HG03097 (cell line): ENCODE measurements around the gene DDX39A.
"Not testable (repeated sequence)": the region's sequence is repeated elsewhere in the genome, so short reads cannot be mapped to it uniquely, and the experiment has no call there.

Experiments
- ATAC-seq: cut with Tn5 transposase; IDR thresholded peaks from one replicate; pipeline ENCODE4 v1.9.1; 2021; ENCODE audit not compliant: unreplicated experiment, low FRiP score

The DDX39A gene

DNA sequence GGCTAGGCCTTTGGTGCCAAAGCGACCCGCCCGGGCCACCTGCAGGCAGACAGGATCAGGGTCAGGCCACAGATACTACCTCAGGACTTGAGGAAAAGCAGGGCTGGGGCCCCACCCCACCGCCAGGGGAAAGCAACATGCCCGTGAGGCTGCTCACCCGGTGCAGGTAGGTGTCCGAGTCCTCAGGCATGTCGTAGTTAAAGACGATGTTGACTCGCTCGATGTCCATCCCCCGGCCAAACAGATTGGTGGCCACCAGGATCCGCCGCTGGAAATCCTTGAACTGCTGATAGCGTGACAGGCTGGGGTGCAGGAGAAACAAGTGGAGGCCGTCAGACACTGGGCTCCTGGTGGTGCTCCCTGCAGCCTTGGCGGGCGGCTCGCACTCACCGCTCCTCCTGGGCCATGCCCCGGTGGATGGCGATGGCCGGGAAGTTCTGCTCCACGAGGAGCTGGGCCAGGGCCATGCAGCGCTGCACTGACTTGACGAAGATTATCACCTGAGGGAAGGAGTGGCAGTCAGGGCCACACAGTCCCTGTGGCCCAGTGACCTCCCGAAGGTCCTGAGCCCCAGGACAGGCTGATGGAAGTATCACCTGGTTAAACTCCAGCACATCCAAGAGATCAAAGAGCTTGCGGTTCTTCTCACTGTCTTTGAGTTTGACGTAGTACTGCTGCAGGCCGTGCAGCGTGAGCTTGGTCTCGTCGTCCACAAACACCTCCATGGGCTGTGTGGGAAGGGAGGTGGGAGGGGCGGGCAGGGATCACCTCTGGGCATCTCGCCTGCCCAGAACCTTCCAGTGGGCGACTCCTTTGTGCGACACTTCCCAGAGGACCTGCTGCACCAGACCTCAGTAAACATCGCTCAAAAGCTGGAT, 9.8 kb downstream of the DDX39A start:
- no peak for ATAC-seq

DNA sequence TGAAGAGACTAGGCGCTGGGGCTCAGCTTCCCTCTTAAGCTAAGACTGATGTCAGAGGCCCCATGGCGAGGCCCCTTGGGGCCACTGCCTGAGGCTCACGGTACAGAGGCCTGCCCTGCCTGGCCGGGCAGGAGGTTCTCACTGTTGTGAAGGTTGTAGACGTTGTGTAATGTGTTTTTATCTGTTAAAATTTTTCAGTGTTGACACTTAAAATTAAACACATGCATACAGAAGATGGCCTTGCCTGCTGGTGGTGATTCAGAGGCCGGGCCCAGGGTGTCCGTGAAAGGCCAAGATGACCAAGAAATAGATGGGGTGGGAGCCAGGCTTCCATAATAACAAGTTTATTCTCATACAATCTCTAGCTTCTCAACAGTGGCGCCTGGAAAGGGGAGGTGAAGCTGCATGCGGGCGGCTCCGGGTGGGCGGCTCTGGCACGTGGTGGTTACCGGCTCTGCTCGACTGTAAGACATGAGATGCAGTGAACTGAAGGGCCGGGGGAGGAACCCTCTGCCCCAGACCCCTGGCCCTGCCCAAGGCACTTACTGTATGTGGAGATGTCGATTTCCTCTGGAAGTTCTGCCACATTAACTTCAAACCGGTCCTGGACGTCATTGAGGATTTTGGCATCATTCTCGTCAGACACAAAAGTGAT, 10.5 kb downstream of the DDX39A start:
- ATAC-seq, result no peak

DNA sequence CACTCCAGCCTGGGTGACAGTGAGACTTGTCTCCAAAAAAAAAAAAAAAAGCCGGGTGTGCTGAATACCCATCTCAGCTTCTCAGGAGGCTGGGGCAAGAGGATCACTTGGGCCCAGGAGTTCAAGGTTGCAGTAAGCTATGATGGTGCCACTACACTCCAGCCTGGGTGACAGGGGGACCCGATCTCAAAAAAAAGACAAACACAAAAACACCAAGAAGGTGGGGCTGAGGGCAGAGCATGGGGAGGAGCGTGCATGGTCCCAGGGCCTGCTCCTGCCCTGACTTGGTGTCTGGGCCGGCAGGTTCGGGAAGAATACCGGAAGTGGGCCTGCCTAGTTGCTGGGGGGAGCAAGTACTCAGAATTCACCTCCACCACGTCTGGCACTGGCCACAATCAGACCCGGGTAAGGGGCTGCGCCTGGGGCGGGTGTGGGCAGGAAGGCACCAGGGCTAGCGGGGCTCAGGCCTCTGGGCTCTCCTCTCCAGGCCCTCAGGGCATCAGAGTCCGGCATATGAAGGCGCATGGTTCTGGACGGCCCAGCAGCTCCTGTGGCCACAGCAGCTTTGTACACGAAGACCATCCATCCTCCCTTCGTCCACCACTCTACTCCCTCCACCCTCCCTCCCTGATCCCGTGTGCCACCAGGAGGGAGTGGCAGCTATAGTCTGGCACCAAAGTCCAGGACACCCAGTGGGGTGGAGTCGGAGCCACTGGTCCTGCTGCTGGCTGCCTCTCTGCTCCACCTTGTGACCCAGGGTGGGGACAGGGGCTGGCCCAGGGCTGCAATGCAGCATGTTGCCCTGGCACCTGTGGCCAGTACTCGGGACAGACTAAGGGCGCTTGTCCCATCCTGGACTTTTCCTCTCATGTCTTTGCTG, 11.3 kb downstream of the DDX39A start:
- ATAC-seq, result no peak

GRCh38 chr19:14406645-14407401, 12.3 kb downstream of the DDX39A start:
- ATAC-seq, result no peak

DNA sequence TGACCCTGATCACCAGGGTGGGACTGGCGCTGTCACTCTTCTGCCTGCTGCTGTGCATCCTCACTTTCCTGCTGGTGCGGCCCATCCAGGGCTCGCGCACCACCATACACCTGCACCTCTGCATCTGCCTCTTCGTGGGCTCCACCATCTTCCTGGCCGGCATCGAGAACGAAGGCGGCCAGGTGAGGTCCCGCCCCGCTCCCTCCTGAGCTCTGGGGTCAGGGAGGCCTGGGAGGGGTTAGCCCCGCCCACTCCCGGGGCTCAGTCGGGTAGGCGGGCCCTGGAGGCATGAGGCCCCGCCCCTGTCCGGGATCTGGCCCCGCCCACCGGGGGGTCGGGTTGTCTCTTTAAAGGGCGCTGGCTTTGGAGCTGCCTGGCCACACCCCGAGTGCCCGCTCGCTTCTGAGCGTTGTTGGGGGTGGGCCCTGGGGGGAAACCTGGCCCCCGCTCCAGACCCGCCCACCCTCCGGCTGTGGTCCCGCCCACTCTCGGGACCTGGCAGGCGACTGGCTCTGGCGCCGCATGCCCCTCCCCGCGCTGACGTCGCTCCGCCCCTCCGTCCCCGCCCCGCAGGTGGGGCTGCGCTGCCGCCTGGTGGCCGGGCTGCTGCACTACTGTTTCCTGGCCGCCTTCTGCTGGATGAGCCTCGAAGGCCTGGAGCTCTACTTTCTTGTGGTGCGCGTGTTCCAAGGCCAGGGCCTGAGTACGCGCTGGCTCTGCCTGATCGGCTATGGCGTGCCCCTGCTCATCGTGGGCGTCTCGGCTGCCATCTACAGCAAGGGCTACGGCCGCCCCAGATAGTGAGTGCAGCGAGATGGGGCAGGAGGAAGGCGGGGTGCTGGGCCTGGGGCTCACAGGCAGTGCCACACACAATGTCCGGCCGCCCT, 13.1 kb downstream of the DDX39A start:
- peak; percentile 51 for ATAC-seq

- ATAC-seq, result no peak
Measured at GRCh38 chr19:14405380-14405757, 13.8 kb downstream of the DDX39A start.

DNA sequence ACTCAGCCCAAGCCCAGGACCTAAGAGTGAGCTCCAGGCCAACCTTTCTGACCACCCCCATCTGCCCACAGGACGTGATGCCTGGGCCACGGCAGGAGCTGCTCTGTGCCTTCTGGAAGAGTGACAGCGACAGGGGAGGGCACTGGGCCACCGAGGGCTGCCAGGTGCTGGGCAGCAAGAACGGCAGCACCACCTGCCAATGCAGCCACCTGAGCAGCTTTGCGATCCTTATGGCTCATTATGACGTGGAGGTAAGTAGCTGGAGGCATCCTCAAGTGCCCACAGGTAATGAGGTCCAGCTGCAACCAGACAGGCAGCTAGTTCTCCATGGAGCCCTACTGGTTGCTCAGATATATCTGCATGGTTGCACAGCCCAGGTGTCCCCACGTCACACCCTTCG, 14.8 kb downstream of the DDX39A start:
- no peak for ATAC-seq

DNA sequence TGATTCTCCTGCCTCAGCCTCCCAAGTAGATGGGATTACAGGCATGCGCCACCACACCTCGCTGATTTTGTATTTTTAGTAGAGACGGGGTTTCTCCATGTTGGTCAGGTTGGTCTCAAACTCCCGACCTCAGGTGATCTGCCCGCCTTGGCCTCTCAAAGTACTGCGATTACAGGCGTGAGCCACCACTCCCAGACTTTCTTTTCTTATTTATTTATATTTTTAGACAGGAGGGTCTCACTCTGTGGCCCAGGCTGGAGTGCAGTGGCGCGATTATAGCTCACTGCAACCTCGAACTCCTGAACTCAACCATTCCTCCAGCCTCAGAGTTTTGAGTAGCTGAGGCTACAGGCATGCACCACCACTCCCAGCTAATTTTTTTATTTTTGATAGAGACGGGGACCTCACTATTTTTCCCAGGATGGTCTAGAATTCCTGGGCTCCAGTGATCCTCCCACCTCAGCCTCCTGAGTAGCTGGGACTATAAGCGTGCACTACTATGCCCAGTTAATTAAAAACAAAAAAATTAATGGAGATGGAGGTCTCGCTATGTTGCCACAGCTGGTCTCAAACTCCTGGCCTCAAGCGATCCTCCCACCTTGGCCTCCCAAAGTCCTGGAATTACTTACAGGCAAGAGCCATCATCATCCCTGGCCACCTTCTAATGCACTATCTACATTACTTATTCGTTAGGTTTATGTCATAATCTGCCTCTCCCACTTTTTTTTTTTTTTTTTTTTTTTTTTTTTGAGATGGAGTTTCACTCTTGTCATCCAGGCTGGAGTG, 15.8 kb downstream of the DDX39A start:
- ATAC-seq, result not testable (repeated sequence)

DNA sequence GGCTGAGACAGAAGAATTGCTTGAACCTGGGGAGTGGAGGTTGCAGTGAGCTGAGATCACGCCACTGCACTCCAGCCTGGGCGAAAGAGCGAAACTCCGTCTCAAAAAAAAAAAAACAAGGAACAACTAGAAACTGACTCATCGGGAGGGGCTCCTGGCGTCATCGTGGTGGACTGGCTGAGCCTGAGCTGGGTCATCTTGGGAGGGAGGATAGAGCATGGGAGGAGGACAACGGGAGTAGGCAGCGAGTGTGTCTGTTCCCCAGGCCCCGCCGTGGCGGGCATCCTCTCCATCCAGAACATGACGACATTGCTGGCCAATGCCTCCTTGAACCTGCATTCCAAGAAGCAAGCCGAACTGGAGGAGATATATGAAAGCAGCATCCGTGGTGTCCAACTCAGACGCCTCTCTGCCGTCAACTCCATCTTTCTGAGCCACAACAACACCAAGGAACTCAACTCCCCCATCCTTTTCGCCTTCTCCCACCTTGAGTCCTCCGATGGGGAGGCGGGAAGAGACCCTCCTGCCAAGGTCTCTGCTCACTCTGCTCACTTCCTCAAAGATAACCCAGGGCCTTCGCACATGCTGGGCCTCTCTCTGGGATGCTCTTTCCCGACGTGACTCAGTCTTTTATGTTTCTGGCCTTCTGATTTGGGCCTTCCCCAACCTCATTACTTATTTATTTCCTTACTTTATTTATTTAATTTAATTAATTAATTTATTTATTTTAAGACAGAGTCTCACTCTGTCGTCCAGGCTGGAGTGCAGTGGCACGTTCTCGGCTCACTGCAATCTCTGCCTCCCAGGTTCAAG, 16.6 kb downstream of the DDX39A start:
- no peak for ATAC-seq

GRCh38 chr19:14401468-14402195, 17.5 kb downstream of the DDX39A start:
- no peak for ATAC-seq

- no peak for ATAC-seq
Measured at GRCh38 chr19:14400951-14401431, 18.1 kb downstream of the DDX39A start.

GRCh38 chr19:14397168-14397567, 22.0 kb downstream of the DDX39A start:
- not testable (repeated sequence) for ATAC-seq

- not testable (repeated sequence) for ATAC-seq
Measured at GRCh38 chr19:14396730-14397129, 22.4 kb downstream of the DDX39A start.

GRCh38 chr19:14395710-14396336, 23.3 kb downstream of the DDX39A start:
- no peak for ATAC-seq

DNA sequence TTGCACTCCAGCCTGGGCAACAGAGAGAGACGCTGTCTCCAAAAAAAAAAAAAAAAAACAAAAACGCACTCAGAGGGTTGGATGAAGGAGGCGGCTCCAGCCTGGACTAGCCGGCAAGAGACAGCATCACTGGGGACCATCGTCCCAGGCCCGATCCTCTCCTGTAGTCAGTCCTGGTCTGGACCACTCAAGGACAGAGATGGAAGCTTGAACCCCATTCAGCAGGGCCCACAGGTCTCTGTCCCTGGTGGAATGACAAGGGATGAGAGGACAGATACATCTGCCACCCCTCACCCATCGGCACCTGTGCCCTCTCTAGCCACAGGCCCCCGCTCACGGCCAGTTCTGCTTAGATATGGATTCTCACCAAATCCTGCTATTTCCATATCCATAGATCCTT, 23.9 kb downstream of the DDX39A start:
- no peak for ATAC-seq

GRCh38 chr19:14394167-14394566, 25.0 kb downstream of the DDX39A start:
- ATAC-seq, result no peak

GRCh38 chr19:14393329-14393728, 25.8 kb downstream of the DDX39A start:
- no peak for ATAC-seq
